Stomach (tissue), 4 donors: ENCODE measurements around the gene TFF3.

ENCODE experiments used
- CTCF ChIP-seq, 7 experiments: fragments of 450-650 bp in 4 of 7; fragments of 200-600 bp in 3 of 7; sonication (generic) in 3 of 7; IDR thresholded peaks; one replicate each; pipeline ENCODE4 v1.5.1; 2016 to 2019; ENCODE audit warnings: antibody characterized with exemption in 7 of 7, control low read depth in 2 of 7, mild to moderate bottlenecking in 1 of 7
- POLR2A ChIP-seq, 4 donors: fragments of 450-650 bp; IDR thresholded peaks; one replicate each; pipeline ENCODE4 v1.6.1; 2016; ENCODE audit warnings: antibody characterized with exemption in 4 of 4, control low read depth in 2 of 4, mild to moderate bottlenecking in 1 of 4, moderate library complexity in 1 of 4

GRCh38 chr21:42302794-42303193 is 12.4 kb downstream of the TFF3 start:
- TF ChIP-seq CTCF (IDR thresholded peaks at IDR 0.05) (no peak), POLR2A (IDR thresholded peaks at IDR 0.05) (no peak)
